Endothelial cell of umbilical vein (primary cell): Measurements from ENCODE around the gene NRM. TPM values are rescaled to one million over a fixed set of nuclear protein-coding genes. Genes with fewer than 3 reads are reported as not detected.

Experiments used
- BruUV-seq: library from RNA; stranded (reverse); fragments of 400-500 nt; replicated peaks from 2 replicates; lab custom pipeline; 2021; lab: Mats Ljungman, UMichigan
- CTCF ChIA-PET: fragments of 300-600, 350-600 bp; sonication (Branson Sonifier 250); formaldehyde crosslinking; loops from one replicate; lab custom pipeline; 2021; ENCODE audit warnings: antibody characterized with exemption, inconsistent platforms; lab: Charles Lee
- POLR2A ChIA-PET: fragments of 300-600, 350-600 bp; sonication (Branson Sonifier 250); formaldehyde crosslinking; loops from one replicate; lab custom pipeline; 2021; ENCODE audit warnings: antibody characterized with exemption, inconsistent platforms; lab: Charles Lee
- DNase-seq: peaks from one replicate; pipeline ENCODE4 v3.0.0-alpha.2; 2011; ENCODE audit warnings: low read depth, low spot score
- FAIRE-seq: peaks from 2 replicates; lab custom pipeline; 2011; peaks lifted over from hg19 to GRCh38; lab: Jason Lieb, UNC
- H2AFZ ChIP-seq: 2 replicates; pipeline ENCODE4 v1.6.0; 2012; ENCODE audit warnings: low read depth, low read length, control low read depth, inconsistent platforms
- H3K27ac ChIP-seq: 2 replicates; pipeline ENCODE4 v1.5.1; 2011; ENCODE audit warnings: low read depth, mild to moderate bottlenecking, control low read depth, low read length, moderate library complexity; ENCODE audit not compliant: insufficient read depth
- H3K27me3 ChIP-seq, 2 experiments: 2 replicates each; pipeline versions ENCODE4 v1.6.0 to v1.6.1; 2011; ENCODE audit warnings: low read length in 2 of 2, mixed read lengths in 1 of 2; ENCODE audit not compliant: control insufficient read depth in 2 of 2, insufficient read depth in 2 of 2
- H3K36me3 ChIP-seq, 2 experiments: 2 replicates in 1 of 2; 3 replicates in 1 of 2; pipeline ENCODE4 v1.5.1; 2011; ENCODE audit warnings: low read length in 2 of 2, mild to moderate bottlenecking in 1 of 2, moderate library complexity in 1 of 2; ENCODE audit not compliant: control insufficient read depth in 2 of 2, insufficient read depth in 2 of 2; ENCODE audit errors: extremely low read depth in 1 of 2
- H3K4me1 ChIP-seq: 3 replicates; pipeline ENCODE4 v1.5.1; 2011; ENCODE audit warnings: mild to moderate bottlenecking, low read length; ENCODE audit not compliant: control insufficient read depth, insufficient read depth; ENCODE audit errors: extremely low read depth
- H3K4me2 ChIP-seq: 2 replicates; pipeline ENCODE4 v1.6.1; 2011; ENCODE audit warnings: low read length, control low read depth, mixed read lengths; ENCODE audit not compliant: insufficient read depth
- H3K4me3 ChIP-seq, 3 experiments: fragments of 200-600 bp in 1 of 3; sonication (generic), shearing (Covaris generic) in 1 of 3; replicated peaks in 1 of 3; 2 replicates each; pipeline ENCODE4 v1.5.1; 2011 to 2016; ENCODE audit warnings: control low read depth in 3 of 3, low read length in 3 of 3, mild to moderate bottlenecking in 2 of 3, inconsistent platforms in 1 of 3, low read depth in 1 of 3, moderate library complexity in 1 of 3; ENCODE audit not compliant: insufficient read depth in 1 of 3
- H3K79me2 ChIP-seq: 2 replicates; pipeline ENCODE4 v1.6.0; 2012; ENCODE audit warnings: low read length, inconsistent platforms; ENCODE audit not compliant: control insufficient read depth, insufficient read depth
- H3K9ac ChIP-seq: replicated peaks from 2 replicates; pipeline ENCODE3; 2011; ENCODE audit warnings: low read length, control low read depth; ENCODE audit not compliant: insufficient read depth; ENCODE audit errors: extremely low read depth
- H3K9me1 ChIP-seq: replicated peaks from 3 replicates; pipeline ENCODE4 v1.6.0; 2011; ENCODE audit warnings: mild to moderate bottlenecking, low read length; ENCODE audit not compliant: control insufficient read depth, insufficient read depth; ENCODE audit errors: extremely low read depth
- H3K9me3 ChIP-seq: replicated peaks from 2 replicates; pipeline ENCODE4 v1.5.1; 2012; ENCODE audit warnings: low read length, inconsistent platforms; ENCODE audit not compliant: control insufficient read depth, insufficient read depth
- H4K20me1 ChIP-seq: replicated peaks from 2 replicates; pipeline ENCODE3; 2011; ENCODE audit warnings: mild to moderate bottlenecking, low read length; ENCODE audit not compliant: control insufficient read depth, insufficient read depth; ENCODE audit errors: extremely low read depth
- CTCF ChIP-seq, 2 donors: IDR thresholded peaks; 1 replicate in 1 of 2; 2 replicates in 1 of 2; pipeline ENCODE4 v1.5.1; 2011; ENCODE audit warnings: low read length in 2 of 2, mild to moderate bottlenecking in 2 of 2, moderate library complexity in 2 of 2, control low read depth in 1 of 2, inconsistent platforms in 1 of 2, low read depth in 1 of 2; ENCODE audit not compliant: insufficient read depth in 1 of 2; ENCODE audit errors: extremely low read depth in 1 of 2
- EZH2 ChIP-seq: IDR thresholded peaks from 2 replicates; pipeline ENCODE4 v1.6.1; 2012; ENCODE audit warnings: borderline replicate concordance, low read depth, mild to moderate bottlenecking, moderate library complexity, low read length, inconsistent platforms; ENCODE audit not compliant: severe bottlenecking
- FOS ChIP-seq: IDR thresholded peaks from 2 replicates; pipeline ENCODE4 v1.6.1; 2011; ENCODE audit warnings: mild to moderate bottlenecking, low read length, moderate library complexity, borderline replicate concordance; ENCODE audit not compliant: insufficient read depth
- GATA2 ChIP-seq: IDR thresholded peaks from 2 replicates; pipeline ENCODE4 v1.7.0; 2011; ENCODE audit warnings: low read depth, mild to moderate bottlenecking, moderate library complexity, mixed read lengths, low read length; ENCODE audit not compliant: insufficient read length, insufficient read depth
- JUN ChIP-seq: IDR thresholded peaks from 2 replicates; pipeline ENCODE4 v1.6.1; 2011; ENCODE audit warnings: borderline replicate concordance, low read depth; ENCODE audit not compliant: insufficient read length, insufficient read depth
- MAX ChIP-seq: IDR thresholded peaks from 2 replicates; pipeline ENCODE4 v1.6.1; 2011; ENCODE audit not compliant: insufficient read depth, insufficient read length
- MYC ChIP-seq: IDR thresholded peaks from one replicate; pipeline ENCODE4 v1.6.1; 2011; ENCODE audit warnings: mild to moderate bottlenecking, low read depth, low read length
- POLR2A ChIP-seq: IDR thresholded peaks from 2 replicates; pipeline ENCODE4 v1.6.1; 2012; ENCODE audit warnings: low read depth, mild to moderate bottlenecking, control low read depth, low read length
- POLR2AphosphoS5 ChIP-seq: IDR thresholded peaks from 2 replicates; pipeline ENCODE4 v1.6.1; 2012; ENCODE audit warnings: low read depth, mild to moderate bottlenecking, control low read depth, low read length, moderate library complexity; ENCODE audit not compliant: insufficient read depth
- dilution Hi-C: fragments of 300-500 bp; cut with MboI; formaldehyde crosslinking; loops from one replicate; pipeline ENCODE4 v1.15.0; 2019; ENCODE audit warnings: low sequenced_read_pairs; ENCODE audit not compliant: extremely low pct_ligation_motif_present
- intact Hi-C: fragments of 100-400 bp; cut with micrococcal nuclease; formaldehyde crosslinking; loops from one replicate; pipeline ENCODE4 v1.10.0; 2022
- polyA plus RNA-seq, 4 experiments: library from polyadenylated mRNA; depleted of rRNA in 3 of 4; stranded (reverse) in 3 of 4; unstranded in 1 of 4; fragments of >200 nt; gene quantifications; 2 replicates each; pipeline versions ENCODE4 v1.2.1 to v1.2.3, GENCODE V29; 2011 to 2012; ENCODE audit warnings: missing spikeins in 1 of 4
- total RNA-seq: library from RNA; stranded (reverse); gene quantifications from 2 replicates; pipeline ENCODE4 v1.2.3, GENCODE V29; 2021

The NRM gene
- total and polyA plus RNA-seq, 2 donors (not counting 3 experiments of a cell fraction or from before 2014, with no cell fraction given), result 32.2 to 33.8 TPM

GRCh38 chr6:30732237-30732943, 41.6 kb upstream of the NRM start:
- Histone ChIP-seq H3K9me1 (no peaks in the 10 kb centered on the region), H3K36me3 (peaks cover 3 to 16% of the 10 kb centered on the region in 2 experiments), H3K9ac (no peak overlapping the region), H3K27ac (no peak overlapping the region), H3K79me2 (peaks cover 8% of the 10 kb centered on the region), H3K27me3 (no peaks in the 10 kb centered on the region), H3K4me2 (no peak overlapping the region), H2AFZ (no peak overlapping the region), H3K4me1 (peaks cover 10% of the 10 kb centered on the region), H3K4me3 (no peak overlapping the region), H4K20me1 (no peaks in the 10 kb centered on the region), H3K9me3 (no peaks in the 10 kb centered on the region)
- BruUV-seq, result no TSS peak
- dilution Hi-C loops (loop anchor here (25.0 kb wide), 1 partner anchor 155 kb away; the partner anchor contains the start of gene DDR1), intact Hi-C loops (loop anchor here (5.0 kb wide), 1 partner anchor 190 kb away; no protein-coding TSS in a partner anchor)
- ChIA-PET POLR2A (no interaction called here), CTCF (interaction anchor here (1.8 to 4.7 kb wide), 7 partner anchors 10 to 355 kb away, joined by 10 to 184 read pairs (median 23); partner anchors contain the start of gene VARS2)
- no peak for DNase-seq
- FAIRE-seq, result no peak
- no peak for TF ChIP-seq FOS

GRCh38 chr6:30730601-30731435, 40.0 kb upstream of the NRM start:
- no peak overlapping the region for H2AFZ ChIP-seq
- peaks cover 3 to 17% of the 10 kb centered on the region in 2 experiments for H3K36me3 ChIP-seq
- no peak overlapping the region for H3K9ac ChIP-seq
- H4K20me1 ChIP-seq, result no peaks in the 10 kb centered on the region
- intact Hi-C loops (loop anchor here (5.0 kb wide), 1 partner anchor 189 kb away; no protein-coding TSS in a partner anchor), dilution Hi-C loops (loop anchor here (25.0 kb wide), 1 partner anchor 156 kb away; the partner anchor contains the start of gene DDR1)
- no TSS peak for BruUV-seq
- peak; percentile 77 for FAIRE-seq
- peak; percentile 83 for DNase-seq
- TF ChIP-seq POLR2A (no peak), POLR2AphosphoS5 (peak; percentile 40), MYC (no peak), EZH2 (no peak), CTCF (IDR thresholded peaks at IDR 0.05; ENCODE audit: extremely low read depth in 1 of 2, insufficient read depth in 1 of 2, low read depth in 1 of 2, low read length in 2 of 2) (peak; percentile 75 to 85), FOS (no peak), MAX (no peak), JUN (no peak), GATA2 (no peak)
- H3K9me3 ChIP-seq, result no peaks in the 10 kb centered on the region
- H3K9me1 ChIP-seq, result no peaks in the 10 kb centered on the region
- POLR2A ChIA-PET, result interaction anchor here (0.6 to 1.0 kb wide), 4 partner anchors 9 to 116 kb away, joined by 3 to 8 read pairs (median 3); partner anchors contain the start of gene IER3
- H3K27ac ChIP-seq, result no peak overlapping the region
- H3K27me3 ChIP-seq, result no peaks in the 10 kb centered on the region
- peaks cover under 1% of the 10 kb centered on the region for H3K79me2 ChIP-seq
- H3K4me3 ChIP-seq, result no peak overlapping the region
- CTCF ChIA-PET, result interaction anchor here (0.5 to 4.7 kb wide), 72 partner anchors 9 to 359 kb away, joined by 3 to 184 read pairs (median 5); partner anchors contain the start of genes ABCF1, ATAT1, DDR1 and DHX16
- peaks cover 2% of the 10 kb centered on the region for H3K4me1 ChIP-seq
- no peak overlapping the region for H3K4me2 ChIP-seq
